Parathyroid adenoma (tissue), 2 donors: ENCODE results near the gene DPPA2.

Experiments used
- H2AFZ ChIP-seq: fragments of 300-600 bp; sonication (generic); one replicate; pipeline ENCODE4 v1.7.0; 2017; ENCODE audit warnings: antibody characterized with exemption, mild to moderate bottlenecking
- H3K27ac ChIP-seq: fragments of 300-600 bp; sonication (generic); one replicate; pipeline ENCODE4 v1.7.0; 2017
- H3K27me3 ChIP-seq: fragments of 300-600 bp; sonication (generic); one replicate; pipeline ENCODE4 v1.7.0; 2017; ENCODE audit warnings: low read length; ENCODE audit not compliant: control insufficient read depth, insufficient read depth
- H3K36me3 ChIP-seq: fragments of 300-600 bp; sonication (generic); one replicate; pipeline ENCODE4 v1.7.0; 2017; ENCODE audit warnings: low read length; ENCODE audit not compliant: control insufficient read depth, insufficient read depth
- H3K4me1 ChIP-seq: fragments of 300-600 bp; sonication (generic); one replicate; pipeline ENCODE4 v1.7.0; 2017; ENCODE audit warnings: control low read depth
- H3K4me2 ChIP-seq: fragments of 300-600 bp; sonication (generic); one replicate; pipeline ENCODE4 v1.7.0; 2017; ENCODE audit warnings: low read length
- H3K4me3 ChIP-seq: fragments of 300-600 bp; sonication (generic); one replicate; pipeline ENCODE4 v1.7.0; 2017; ENCODE audit warnings: low read depth, low read length
- H3K79me2 ChIP-seq: fragments of 300-600 bp; sonication (generic); one replicate; pipeline ENCODE4 v1.7.0; 2017; ENCODE audit warnings: control low read depth
- H3K9ac ChIP-seq: fragments of 300-600 bp; sonication (generic); one replicate; pipeline ENCODE4 v1.7.0; 2017; ENCODE audit warnings: mild to moderate bottlenecking
- H3K9me3 ChIP-seq: fragments of 300-600 bp; sonication (generic); one replicate; pipeline ENCODE4 v1.7.0; 2017; ENCODE audit warnings: low read length; ENCODE audit not compliant: control insufficient read depth
- TF ChIP-seq, protein P1 (sequence below): fragments of 300-600 bp; sonication (generic); IDR thresholded peaks from one replicate; pipeline ENCODE4 v1.7.0; 2017; ENCODE audit warnings: antibody characterized with exemption, mild to moderate bottlenecking
- donor health status: primary hyperparathyroidism.

DPPA2 gene

DNA sequence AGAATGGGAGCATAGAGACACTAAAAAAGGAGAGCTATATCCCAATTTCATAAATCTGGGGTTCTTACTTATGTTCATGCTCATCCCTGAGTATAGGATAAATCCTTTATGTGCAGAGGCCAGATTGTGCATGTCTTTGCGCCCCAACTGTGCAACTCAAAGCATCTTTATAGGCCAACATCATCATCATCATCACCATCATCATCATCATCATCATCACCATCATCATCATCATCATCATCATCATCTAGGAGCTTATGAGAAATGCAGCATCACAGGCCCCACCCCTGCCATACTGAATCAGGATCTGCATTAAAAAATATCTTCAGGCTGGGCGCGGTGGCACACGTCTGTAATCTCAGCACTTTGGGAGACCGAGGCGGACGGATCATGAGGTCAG is 45.5 kb downstream of the DPPA2 start:
- no peaks in the 10 kb centered on the region for H3K79me2 ChIP-seq
- no peaks in the 10 kb centered on the region for H3K36me3 ChIP-seq
- no peak overlapping the region for H3K9ac ChIP-seq
- TF ChIP-seq, protein P1, sequence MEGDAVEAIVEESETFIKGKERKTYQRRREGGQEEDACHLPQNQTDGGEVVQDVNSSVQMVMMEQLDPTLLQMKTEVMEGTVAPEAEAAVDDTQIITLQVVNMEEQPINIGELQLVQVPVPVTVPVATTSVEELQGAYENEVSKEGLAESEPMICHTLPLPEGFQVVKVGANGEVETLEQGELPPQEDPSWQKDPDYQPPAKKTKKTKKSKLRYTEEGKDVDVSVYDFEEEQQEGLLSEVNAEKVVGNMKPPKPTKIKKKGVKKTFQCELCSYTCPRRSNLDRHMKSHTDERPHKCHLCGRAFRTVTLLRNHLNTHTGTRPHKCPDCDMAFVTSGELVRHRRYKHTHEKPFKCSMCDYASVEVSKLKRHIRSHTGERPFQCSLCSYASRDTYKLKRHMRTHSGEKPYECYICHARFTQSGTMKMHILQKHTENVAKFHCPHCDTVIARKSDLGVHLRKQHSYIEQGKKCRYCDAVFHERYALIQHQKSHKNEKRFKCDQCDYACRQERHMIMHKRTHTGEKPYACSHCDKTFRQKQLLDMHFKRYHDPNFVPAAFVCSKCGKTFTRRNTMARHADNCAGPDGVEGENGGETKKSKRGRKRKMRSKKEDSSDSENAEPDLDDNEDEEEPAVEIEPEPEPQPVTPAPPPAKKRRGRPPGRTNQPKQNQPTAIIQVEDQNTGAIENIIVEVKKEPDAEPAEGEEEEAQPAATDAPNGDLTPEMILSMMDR: no peak
- no peaks in the 10 kb centered on the region for H3K9me3 ChIP-seq
- H3K27me3 ChIP-seq: no peaks in the 10 kb centered on the region
- no peak overlapping the region for H3K4me2 ChIP-seq
- H3K4me3 ChIP-seq: no peak overlapping the region
- H3K27ac ChIP-seq: no peak overlapping the region
- H2AFZ ChIP-seq: no peak overlapping the region
- H3K4me1 ChIP-seq: no peaks in the 10 kb centered on the region

DNA sequence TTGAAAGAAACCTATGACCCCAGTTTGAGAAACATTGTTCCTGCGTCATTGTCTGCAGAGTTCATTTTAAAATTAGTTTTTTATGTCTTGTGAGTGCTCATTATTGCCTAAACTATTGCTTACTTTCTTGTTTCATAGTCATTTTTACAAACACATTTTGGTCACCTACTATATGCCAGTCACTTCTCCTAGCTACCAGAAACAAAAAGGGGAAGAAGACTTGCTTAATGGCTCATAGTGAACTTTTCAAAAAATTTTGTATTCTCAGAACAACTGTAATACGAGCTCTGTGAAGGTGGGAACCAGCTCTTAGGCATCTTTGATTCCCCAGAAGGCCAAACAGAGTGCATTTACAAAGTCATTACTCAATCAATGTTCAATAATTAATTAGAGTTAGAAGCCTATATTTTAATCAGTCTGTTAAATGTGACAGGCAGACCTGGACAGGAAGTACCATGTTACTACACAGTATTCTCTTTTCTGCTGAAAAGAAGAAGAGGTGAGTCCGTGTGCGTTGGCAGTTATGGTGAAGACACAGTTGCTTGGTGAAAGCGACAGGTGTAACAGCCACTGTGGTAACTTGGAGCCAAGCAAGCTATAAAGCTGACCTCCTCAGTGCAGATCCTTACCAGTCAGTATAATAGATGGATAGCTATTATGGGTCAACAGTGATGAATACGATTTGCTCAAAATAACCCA is 46.6 kb downstream of the DPPA2 start:
- H3K4me3 ChIP-seq: no peak overlapping the region
- no peak overlapping the region for H2AFZ ChIP-seq
- no peaks in the 10 kb centered on the region for H3K4me1 ChIP-seq
- H3K27me3 ChIP-seq: no peaks in the 10 kb centered on the region
- H3K9ac ChIP-seq: no peak overlapping the region
- no peaks in the 10 kb centered on the region for H3K79me2 ChIP-seq
- H3K9me3 ChIP-seq: no peaks in the 10 kb centered on the region
- TF ChIP-seq, protein P1: no peak
- no peaks in the 10 kb centered on the region for H3K36me3 ChIP-seq
- H3K27ac ChIP-seq: no peak overlapping the region
- H3K4me2 ChIP-seq: no peak overlapping the region

DNA sequence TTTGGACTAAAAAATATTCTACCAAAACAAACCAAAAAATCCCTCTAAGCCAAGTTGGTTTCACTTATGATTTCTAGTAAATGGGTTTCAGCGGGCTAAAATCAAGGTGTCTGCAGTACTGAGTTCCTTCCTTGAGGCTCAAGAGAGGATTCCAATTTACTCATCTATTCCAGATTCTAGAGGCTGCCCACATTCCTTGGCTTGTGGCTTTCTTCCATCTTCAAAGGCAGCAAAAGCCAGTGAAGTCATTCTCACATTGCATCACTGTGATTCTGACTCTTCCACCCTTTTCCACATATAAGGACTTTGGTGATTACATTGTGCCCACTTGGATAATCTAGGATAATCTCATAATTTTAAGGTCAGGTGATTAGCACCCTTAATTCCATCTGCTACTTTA is 48.1 kb downstream of the DPPA2 start:
- Histone ChIP-seq H3K36me3 (no peaks in the 10 kb centered on the region), H3K27me3 (no peaks in the 10 kb centered on the region), H3K27ac (no peak overlapping the region), H3K4me3 (no peak overlapping the region), H3K79me2 (no peaks in the 10 kb centered on the region), H3K9ac (no peak overlapping the region), H3K4me2 (no peak overlapping the region), H3K9me3 (no peaks in the 10 kb centered on the region), H2AFZ (no peak overlapping the region), H3K4me1 (no peaks in the 10 kb centered on the region)
- TF ChIP-seq, protein P1: no peak

DNA sequence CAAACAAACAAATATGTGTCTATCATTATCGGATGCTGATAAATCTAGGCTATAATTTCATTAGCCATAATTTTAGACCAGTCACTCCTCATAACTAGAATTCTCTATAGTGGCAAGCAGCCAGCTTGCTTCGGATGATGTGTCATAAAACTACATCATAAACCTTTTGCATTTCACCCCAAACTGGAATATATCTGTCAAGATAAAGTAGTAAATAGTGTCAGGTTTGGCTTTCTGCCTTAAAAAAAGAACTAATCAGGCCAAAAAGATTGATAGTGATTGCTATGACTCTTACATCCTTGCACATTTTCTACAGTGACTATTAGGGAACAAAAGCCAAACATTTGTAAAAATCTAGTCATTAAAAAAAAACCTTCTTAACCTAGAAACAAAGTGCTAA is 51.0 kb downstream of the DPPA2 start:
- TF ChIP-seq, protein P1: no peak
- no peaks in the 10 kb centered on the region for H3K36me3 ChIP-seq
- H3K4me2 ChIP-seq: no peak overlapping the region
- no peak overlapping the region for H3K4me3 ChIP-seq
- no peak overlapping the region for H3K27ac ChIP-seq
- no peaks in the 10 kb centered on the region for H3K27me3 ChIP-seq
- H2AFZ ChIP-seq: no peak overlapping the region
- H3K79me2 ChIP-seq: no peaks in the 10 kb centered on the region
- H3K4me1 ChIP-seq: no peaks in the 10 kb centered on the region
- H3K9ac ChIP-seq: no peak overlapping the region
- no peaks in the 10 kb centered on the region for H3K9me3 ChIP-seq

DNA sequence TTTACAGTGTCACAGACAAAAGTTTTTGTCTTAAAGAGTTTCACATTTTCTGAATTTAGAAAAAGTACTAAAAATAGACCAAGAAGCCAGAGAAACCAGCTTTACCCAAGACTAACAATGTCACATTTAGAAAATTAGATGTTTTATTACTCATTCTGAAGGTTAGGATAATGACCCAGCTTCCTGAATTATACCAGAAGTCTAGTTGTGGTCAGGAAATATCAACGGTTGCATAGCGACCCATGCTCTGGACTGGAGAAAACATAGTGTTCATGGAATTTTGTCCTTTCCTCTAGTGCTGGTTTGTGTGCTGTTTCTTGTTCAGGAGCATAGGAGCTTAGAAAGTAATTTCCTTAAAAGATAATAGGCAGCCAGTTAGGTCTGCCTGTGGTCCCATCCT is 59.0 kb downstream of the DPPA2 start:
- Histone ChIP-seq H3K79me2 (no peaks in the 10 kb centered on the region), H3K4me3 (no peak overlapping the region), H3K9me3 (no peaks in the 10 kb centered on the region), H2AFZ (no peak overlapping the region), H3K36me3 (no peaks in the 10 kb centered on the region), H3K9ac (no peak overlapping the region), H3K4me2 (no peak overlapping the region), H3K27me3 (no peaks in the 10 kb centered on the region), H3K4me1 (no peaks in the 10 kb centered on the region), H3K27ac (no peak overlapping the region)
- TF ChIP-seq, protein P1: no peak
